Measurements from ENCODE around the gene TMEM203.

DNA sequence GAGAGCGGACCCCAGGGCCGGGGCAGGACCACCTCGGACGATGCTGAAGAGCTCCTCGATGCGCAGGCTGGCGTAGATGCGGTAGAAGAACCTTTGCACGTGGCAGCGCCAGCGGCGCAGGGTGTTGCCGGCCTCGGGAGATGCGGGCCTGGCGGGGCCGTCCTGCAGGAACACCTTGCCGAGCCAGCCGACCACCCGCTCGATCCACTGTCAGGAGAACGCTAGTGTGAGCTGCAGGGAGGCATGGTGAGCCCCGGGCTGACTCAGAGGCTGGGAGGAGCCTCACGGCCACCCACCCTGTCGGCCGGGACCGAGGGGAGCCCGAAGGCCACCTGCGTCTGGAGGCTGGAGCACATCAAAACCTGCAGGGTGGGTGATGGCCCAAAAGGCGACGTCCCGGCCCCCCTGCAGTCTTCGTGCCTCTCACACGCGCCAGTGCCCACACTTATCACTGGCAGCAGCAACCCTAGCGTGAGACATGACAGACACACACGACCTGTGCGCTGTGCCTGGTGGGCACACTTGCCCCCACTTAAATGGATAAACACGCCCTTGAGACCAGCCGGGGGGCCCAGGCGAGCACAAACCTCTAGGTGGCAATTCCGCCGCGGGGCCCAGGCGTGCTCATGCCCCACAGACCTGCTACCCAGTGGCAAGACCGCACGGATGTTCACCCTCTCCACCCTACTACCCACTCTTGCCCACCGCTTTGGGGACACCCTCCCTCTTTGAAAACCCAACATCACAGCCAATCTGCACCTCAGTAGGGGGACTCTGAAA, 20.4 kb downstream of the TMEM203 start:
- TF ChIP-seq, protein P1, sequence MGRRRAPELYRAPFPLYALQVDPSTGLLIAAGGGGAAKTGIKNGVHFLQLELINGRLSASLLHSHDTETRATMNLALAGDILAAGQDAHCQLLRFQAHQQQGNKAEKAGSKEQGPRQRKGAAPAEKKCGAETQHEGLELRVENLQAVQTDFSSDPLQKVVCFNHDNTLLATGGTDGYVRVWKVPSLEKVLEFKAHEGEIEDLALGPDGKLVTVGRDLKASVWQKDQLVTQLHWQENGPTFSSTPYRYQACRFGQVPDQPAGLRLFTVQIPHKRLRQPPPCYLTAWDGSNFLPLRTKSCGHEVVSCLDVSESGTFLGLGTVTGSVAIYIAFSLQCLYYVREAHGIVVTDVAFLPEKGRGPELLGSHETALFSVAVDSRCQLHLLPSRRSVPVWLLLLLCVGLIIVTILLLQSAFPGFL (CRISPR knock-in tag; IDR thresholded peaks at IDR 0.05), result no peak
- TF ChIP-seq POLR2AphosphoS5 (IDR thresholded peaks at IDR 0.05; ENCODE audit: low read depth, low read length) (no peak), CEBPG (CRISPR knock-in tag; IDR thresholded peaks at IDR 0.05) (no peak), MTA3 (CRISPR knock-in tag; IDR thresholded peaks at IDR 0.05) (no peak), ZNF263 (CRISPR knock-in tag; IDR thresholded peaks at IDR 0.05) (no peak), BHLHE40 (IDR thresholded peaks at IDR 0.05; ENCODE audit: low read length) (no peak)
- TF ChIP-seq, protein P2, sequence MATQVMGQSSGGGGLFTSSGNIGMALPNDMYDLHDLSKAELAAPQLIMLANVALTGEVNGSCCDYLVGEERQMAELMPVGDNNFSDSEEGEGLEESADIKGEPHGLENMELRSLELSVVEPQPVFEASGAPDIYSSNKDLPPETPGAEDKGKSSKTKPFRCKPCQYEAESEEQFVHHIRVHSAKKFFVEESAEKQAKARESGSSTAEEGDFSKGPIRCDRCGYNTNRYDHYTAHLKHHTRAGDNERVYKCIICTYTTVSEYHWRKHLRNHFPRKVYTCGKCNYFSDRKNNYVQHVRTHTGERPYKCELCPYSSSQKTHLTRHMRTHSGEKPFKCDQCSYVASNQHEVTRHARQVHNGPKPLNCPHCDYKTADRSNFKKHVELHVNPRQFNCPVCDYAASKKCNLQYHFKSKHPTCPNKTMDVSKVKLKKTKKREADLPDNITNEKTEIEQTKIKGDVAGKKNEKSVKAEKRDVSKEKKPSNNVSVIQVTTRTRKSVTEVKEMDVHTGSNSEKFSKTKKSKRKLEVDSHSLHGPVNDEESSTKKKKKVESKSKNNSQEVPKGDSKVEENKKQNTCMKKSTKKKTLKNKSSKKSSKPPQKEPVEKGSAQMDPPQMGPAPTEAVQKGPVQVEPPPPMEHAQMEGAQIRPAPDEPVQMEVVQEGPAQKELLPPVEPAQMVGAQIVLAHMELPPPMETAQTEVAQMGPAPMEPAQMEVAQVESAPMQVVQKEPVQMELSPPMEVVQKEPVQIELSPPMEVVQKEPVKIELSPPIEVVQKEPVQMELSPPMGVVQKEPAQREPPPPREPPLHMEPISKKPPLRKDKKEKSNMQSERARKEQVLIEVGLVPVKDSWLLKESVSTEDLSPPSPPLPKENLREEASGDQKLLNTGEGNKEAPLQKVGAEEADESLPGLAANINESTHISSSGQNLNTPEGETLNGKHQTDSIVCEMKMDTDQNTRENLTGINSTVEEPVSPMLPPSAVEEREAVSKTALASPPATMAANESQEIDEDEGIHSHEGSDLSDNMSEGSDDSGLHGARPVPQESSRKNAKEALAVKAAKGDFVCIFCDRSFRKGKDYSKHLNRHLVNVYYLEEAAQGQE (IDR thresholded peaks at IDR 0.05; ENCODE audit: borderline replicate concordance in 1 of 2, low read depth in 1 of 2, low read length in 2 of 2), result no peak
- TF ChIP-seq, protein P3, sequence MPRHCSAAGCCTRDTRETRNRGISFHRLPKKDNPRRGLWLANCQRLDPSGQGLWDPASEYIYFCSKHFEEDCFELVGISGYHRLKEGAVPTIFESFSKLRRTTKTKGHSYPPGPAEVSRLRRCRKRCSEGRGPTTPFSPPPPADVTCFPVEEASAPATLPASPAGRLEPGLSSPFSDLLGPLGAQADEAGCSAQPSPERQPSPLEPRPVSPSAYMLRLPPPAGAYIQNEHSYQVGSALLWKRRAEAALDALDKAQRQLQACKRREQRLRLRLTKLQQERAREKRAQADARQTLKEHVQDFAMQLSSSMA (CRISPR knock-in tag; IDR thresholded peaks at IDR 0.05), result no peak
